Measurements from ENCODE around the gene SEC14L5. TPM values are rescaled to one million over a fixed set of nuclear protein-coding genes. Genes with fewer than 3 reads are reported as not detected.
"Not testable (repeated sequence)": the region's sequence is repeated elsewhere in the genome, so short reads cannot be mapped to it uniquely, and the experiment has no call there.

The SEC14L5 gene
- total and polyA plus RNA-seq, 10 of the 15 experiments (the other 5 are each of a cell fraction or from before 2014, with no cell fraction given) = 0.01 TPM; not detected in 9

GRCh38 chr16:4928227-4928626 lies 29.9 kb upstream of the SEC14L5 start (continued):
- TF ChIP-seq, protein P1, sequence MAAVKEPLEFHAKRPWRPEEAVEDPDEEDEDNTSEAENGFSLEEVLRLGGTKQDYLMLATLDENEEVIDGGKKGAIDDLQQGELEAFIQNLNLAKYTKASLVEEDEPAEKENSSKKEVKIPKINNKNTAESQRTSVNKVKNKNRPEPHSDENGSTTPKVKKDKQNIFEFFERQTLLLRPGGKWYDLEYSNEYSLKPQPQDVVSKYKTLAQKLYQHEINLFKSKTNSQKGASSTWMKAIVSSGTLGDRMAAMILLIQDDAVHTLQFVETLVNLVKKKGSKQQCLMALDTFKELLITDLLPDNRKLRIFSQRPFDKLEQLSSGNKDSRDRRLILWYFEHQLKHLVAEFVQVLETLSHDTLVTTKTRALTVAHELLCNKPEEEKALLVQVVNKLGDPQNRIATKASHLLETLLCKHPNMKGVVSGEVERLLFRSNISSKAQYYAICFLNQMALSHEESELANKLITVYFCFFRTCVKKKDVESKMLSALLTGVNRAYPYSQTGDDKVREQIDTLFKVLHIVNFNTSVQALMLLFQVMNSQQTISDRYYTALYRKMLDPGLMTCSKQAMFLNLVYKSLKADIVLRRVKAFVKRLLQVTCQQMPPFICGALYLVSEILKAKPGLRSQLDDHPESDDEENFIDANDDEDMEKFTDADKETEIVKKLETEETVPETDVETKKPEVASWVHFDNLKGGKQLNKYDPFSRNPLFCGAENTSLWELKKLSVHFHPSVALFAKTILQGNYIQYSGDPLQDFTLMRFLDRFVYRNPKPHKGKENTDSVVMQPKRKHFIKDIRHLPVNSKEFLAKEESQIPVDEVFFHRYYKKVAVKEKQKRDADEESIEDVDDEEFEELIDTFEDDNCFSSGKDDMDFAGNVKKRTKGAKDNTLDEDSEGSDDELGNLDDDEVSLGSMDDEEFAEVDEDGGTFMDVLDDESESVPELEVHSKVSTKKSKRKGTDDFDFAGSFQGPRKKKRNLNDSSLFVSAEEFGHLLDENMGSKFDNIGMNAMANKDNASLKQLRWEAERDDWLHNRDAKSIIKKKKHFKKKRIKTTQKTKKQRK (IDR thresholded peaks at IDR 0.05; ENCODE audit: low read depth, low read length) = no peak
- TF ChIP-seq RAD21 (IDR thresholded peaks at IDR 0.05; ENCODE audit: insufficient read depth, low read depth, low read length) = no peak
- no peak for TF ChIP-seq ATF7 (IDR thresholded peaks at IDR 0.05; ENCODE audit: low read depth)
- no peak for TF ChIP-seq RCOR1 (conservative IDR thresholded peaks at IDR 0.05; ENCODE audit: low read depth, low read length)
- TF ChIP-seq, protein P2, sequence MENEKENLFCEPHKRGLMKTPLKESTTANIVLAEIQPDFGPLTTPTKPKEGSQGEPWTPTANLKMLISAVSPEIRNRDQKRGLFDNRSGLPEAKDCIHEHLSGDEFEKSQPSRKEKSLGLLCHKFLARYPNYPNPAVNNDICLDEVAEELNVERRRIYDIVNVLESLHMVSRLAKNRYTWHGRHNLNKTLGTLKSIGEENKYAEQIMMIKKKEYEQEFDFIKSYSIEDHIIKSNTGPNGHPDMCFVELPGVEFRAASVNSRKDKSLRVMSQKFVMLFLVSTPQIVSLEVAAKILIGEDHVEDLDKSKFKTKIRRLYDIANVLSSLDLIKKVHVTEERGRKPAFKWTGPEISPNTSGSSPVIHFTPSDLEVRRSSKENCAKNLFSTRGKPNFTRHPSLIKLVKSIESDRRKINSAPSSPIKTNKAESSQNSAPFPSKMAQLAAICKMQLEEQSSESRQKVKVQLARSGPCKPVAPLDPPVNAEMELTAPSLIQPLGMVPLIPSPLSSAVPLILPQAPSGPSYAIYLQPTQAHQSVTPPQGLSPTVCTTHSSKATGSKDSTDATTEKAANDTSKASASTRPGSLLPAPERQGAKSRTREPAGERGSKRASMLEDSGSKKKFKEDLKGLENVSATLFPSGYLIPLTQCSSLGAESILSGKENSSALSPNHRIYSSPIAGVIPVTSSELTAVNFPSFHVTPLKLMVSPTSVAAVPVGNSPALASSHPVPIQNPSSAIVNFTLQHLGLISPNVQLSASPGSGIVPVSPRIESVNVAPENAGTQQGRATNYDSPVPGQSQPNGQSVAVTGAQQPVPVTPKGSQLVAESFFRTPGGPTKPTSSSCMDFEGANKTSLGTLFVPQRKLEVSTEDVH (IDR thresholded peaks at IDR 0.05; ENCODE audit: low read depth, partially characterized antibody) = no peak

DNA sequence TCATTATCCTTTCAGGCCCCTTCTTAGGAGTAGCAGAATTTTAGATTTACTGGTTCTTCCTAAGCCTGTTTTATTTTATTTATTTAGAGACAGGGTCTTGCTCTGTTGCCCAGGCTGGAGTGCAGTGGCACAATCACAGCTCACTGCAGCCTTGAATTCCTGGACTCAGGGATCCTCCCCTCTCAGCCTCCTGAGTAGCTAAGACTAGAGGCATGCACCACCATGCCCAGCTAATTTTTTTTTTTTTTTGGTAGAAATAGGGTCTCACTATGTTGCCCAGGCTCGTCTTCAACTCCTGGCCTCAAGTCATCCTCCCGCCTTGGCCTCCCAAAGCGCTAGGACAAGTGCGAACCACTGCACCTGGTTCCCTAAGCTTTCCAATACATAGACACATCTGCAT lies 28.5 kb upstream of the SEC14L5 start:
- intact Hi-C loops (cut with micrococcal nuclease; ENCODE audit: unreplicated experiment); H3K79me2 ChIP-seq (ENCODE audit: control insufficient read depth, insufficient read depth, low read length); in situ Hi-C loops (cut with MboI); H3K4me3 ChIP-seq; H3K27ac ChIP-seq (ENCODE audit: control insufficient read depth, insufficient read depth); DNase-seq (ENCODE audit: low read depth, low spot score); RAD21 ChIA-PET (ENCODE audit: unreplicated experiment); H3K4me2 ChIP-seq (ENCODE audit: control insufficient read depth, insufficient read depth); H3K27me3 ChIP-seq (replicated peaks in 1 of 2; ENCODE audit: control insufficient read depth in 2 of 2, insufficient read depth in 2 of 2, low read length in 1 of 2); CTCF ChIA-PET; H3K9ac ChIP-seq (ENCODE audit: control insufficient read depth, insufficient read depth, low read length); ATAC-seq; BruUV-seq (replicated peaks); H3K36me3 ChIP-seq (ENCODE audit: control insufficient read depth in 2 of 2, insufficient read depth in 2 of 2, low read length in 1 of 2); POLR2A ChIA-PET; H2AFZ ChIP-seq (ENCODE audit: control insufficient read depth, low read depth, low read length); H3K9me3 ChIP-seq (replicated peaks; ENCODE audit: control insufficient read depth, insufficient read depth, low read length); H3K4me1 ChIP-seq (ENCODE audit: control insufficient read depth, insufficient read depth, low read length); FAIRE-seq; SMC1A ChIA-PET (ENCODE audit: uncharacterized antibody, unreplicated experiment); H4K20me1 ChIP-seq (ENCODE audit: control insufficient read depth, insufficient read depth): not testable (repeated sequence)
- WGBS (ENCODE audit: insufficient coverage, insufficient replicate concordance, low lambda C conversion rate, missing lambda C conversion rate) = 96% methylated on average over 3 of the region's 4 CpGs

Data from GM12878 (cell line).